SU-DHL-6 (cell line): ENCODE data around the gene PKLR.

ENCODE experiments used
- H2AFZ ChIP-seq: fragments of 200-600 bp; sonication (generic); 2 replicates; pipeline ENCODE4 v1.6.1; 2014; ENCODE audit warnings: low read depth, mild to moderate bottlenecking, moderate library complexity, mixed read lengths, antibody characterized with exemption, low read length; ENCODE audit not compliant: severe bottlenecking
- H3F3A ChIP-seq: fragments of 200-600 bp; shearing (Covaris generic); 2 replicates; pipeline ENCODE4 v1.6.0; 2016; ENCODE audit warnings: antibody characterized with exemption, mild to moderate bottlenecking; ENCODE audit not compliant: insufficient read depth
- H3K27ac ChIP-seq: fragments of 200-600 bp; sonication (generic); 2 replicates; pipeline ENCODE4 v1.5.1; 2016; ENCODE audit warnings: low read depth, mild to moderate bottlenecking, low read length, moderate library complexity, mixed read lengths
- H3K27me3 ChIP-seq: fragments of 200-600 bp; sonication (generic), shearing (Covaris generic); 2 replicates; pipeline ENCODE4 v1.6.0; 2014; ENCODE audit warnings: mild to moderate bottlenecking, low read length
- H3K36me3 ChIP-seq: fragments of 200-600 bp; sonication (generic); 2 replicates; pipeline ENCODE4 v1.6.1; 2014; ENCODE audit warnings: mild to moderate bottlenecking, low read length, mixed read lengths
- H3K4me2 ChIP-seq: fragments of 300-600, 200-600 bp; shearing (Covaris generic), sonication (generic); 2 replicates; pipeline ENCODE4 v1.6.0; 2014; ENCODE audit warnings: low read length, low read depth, mild to moderate bottlenecking; ENCODE audit not compliant: poor library complexity, severe bottlenecking
- H3K4me3 ChIP-seq: fragments of 200-600 bp; sonication (generic); 2 replicates; pipeline ENCODE4 v1.5.1; 2014; ENCODE audit warnings: antibody characterized with exemption, low read length, mild to moderate bottlenecking, mixed read lengths; ENCODE audit not compliant: insufficient read depth, poor library complexity, severe bottlenecking
- H3K79me2 ChIP-seq: fragments of 200-600 bp; sonication (generic); 2 replicates; pipeline ENCODE4 v1.6.1; 2014; ENCODE audit warnings: mild to moderate bottlenecking, low read length, moderate library complexity; ENCODE audit not compliant: insufficient read depth
- H3K9ac ChIP-seq: fragments of 200-600 bp; sonication (generic); 2 replicates; pipeline ENCODE4 v1.7.0; 2014; ENCODE audit warnings: mild to moderate bottlenecking, low read length
- H3K9me2 ChIP-seq: fragments of 200-600 bp; sonication (generic); replicated peaks from 2 replicates; pipeline ENCODE4 v1.6.1; 2014; ENCODE audit warnings: low read length; ENCODE audit not compliant: insufficient read depth
- H3K9me3 ChIP-seq: fragments of 200-600 bp; sonication (generic); 2 replicates; pipeline ENCODE4 v1.6.1; 2014; ENCODE audit warnings: low read length, mixed read lengths; ENCODE audit not compliant: insufficient read depth
- H4K20me1 ChIP-seq: fragments of 200-600 bp; sonication (generic); 2 replicates; pipeline ENCODE4 v1.6.1; 2014; ENCODE audit warnings: low read depth, mild to moderate bottlenecking, antibody characterized with exemption, low read length, moderate library complexity, mixed read lengths
- CTCF ChIP-seq: fragments of 200-600 bp; sonication (generic); IDR thresholded peaks from one replicate; pipeline ENCODE4 v1.5.1; 2017; ENCODE audit warnings: antibody characterized with exemption, mild to moderate bottlenecking, low read length, moderate library complexity; ENCODE audit not compliant: insufficient read depth, poor library complexity, severe bottlenecking
- EZH2phosphoT487 ChIP-seq: fragments of 200-600 bp; sonication (generic), shearing (Covaris generic); conservative IDR thresholded peaks from 2 replicates; pipeline ENCODE4 v1.6.1; 2018; ENCODE audit warnings: mild to moderate bottlenecking, antibody characterized with exemption, low read length, moderate library complexity, mixed read lengths

PKLR gene

GRCh38 chr1:155269381-155269780, 31.9 kb downstream of the PKLR start:
- no peak for TF ChIP-seq EZH2phosphoT487
- TF ChIP-seq CTCF: no peak
- H3K27me3 ChIP-seq: no peaks in the 10 kb centered on the region
- H3K79me2 ChIP-seq: peaks cover 24% of the 10 kb centered on the region
- no peak overlapping the region for H2AFZ ChIP-seq
- H3K9me3 ChIP-seq: no peaks in the 10 kb centered on the region
- H4K20me1 ChIP-seq: no peaks in the 10 kb centered on the region
- no peak overlapping the region for H3K4me2 ChIP-seq
- H3K36me3 ChIP-seq: peaks cover 29% of the 10 kb centered on the region
- no peaks in the 10 kb centered on the region for H3K9me2 ChIP-seq
- no peak overlapping the region for H3K4me3 ChIP-seq
- H3F3A ChIP-seq: peaks cover 9% of the 10 kb centered on the region; the same call in 1 of the 2 replicates
- no peak overlapping the region for H3K27ac ChIP-seq
- no peak overlapping the region for H3K9ac ChIP-seq

GRCh38 chr1:155268630-155269029, 32.6 kb downstream of the PKLR start:
- Histone ChIP-seq H3K9ac (no peak overlapping the region), H3F3A (peaks cover 17% of the 10 kb centered on the region), H3K36me3 (peaks cover 29% of the 10 kb centered on the region), H3K27me3 (no peaks in the 10 kb centered on the region), H3K4me3 (no peak overlapping the region), H3K79me2 (peaks cover 22% of the 10 kb centered on the region), H2AFZ (no peak overlapping the region), H3K9me3 (no peaks in the 10 kb centered on the region), H3K27ac (no peak overlapping the region), H3K4me2 (no peak overlapping the region), H4K20me1 (no peaks in the 10 kb centered on the region), H3K9me2 (no peaks in the 10 kb centered on the region)
- TF ChIP-seq EZH2phosphoT487 (no peak), CTCF (no peak)

- no peak overlapping the region for H3K4me2 ChIP-seq
- H3K9me2 ChIP-seq: no peaks in the 10 kb centered on the region
- H3F3A ChIP-seq: peaks cover 29% of the 10 kb centered on the region
- no peak overlapping the region for H2AFZ ChIP-seq
- H3K27me3 ChIP-seq: no peaks in the 10 kb centered on the region
- peaks cover 11% of the 10 kb centered on the region for H3K79me2 ChIP-seq
- H3K27ac ChIP-seq: no peak overlapping the region
- no peak overlapping the region for H3K4me3 ChIP-seq
- H3K9me3 ChIP-seq: no peaks in the 10 kb centered on the region
- H3K9ac ChIP-seq: no peak overlapping the region
- no peaks in the 10 kb centered on the region for H4K20me1 ChIP-seq
- TF ChIP-seq CTCF (no peak), EZH2phosphoT487 (no peak)
- peaks cover 29% of the 10 kb centered on the region for H3K36me3 ChIP-seq
Observed at GRCh38 chr1:155267373-155267772, 33.9 kb downstream of the PKLR start.
